Memory B cell (primary cell): ENCODE measurements around the gene ENO2.

Experiments
- ATAC-seq: fragments of 150-1000 bp; cut with Tn5 transposase; 2 replicates; pipeline ENCODE4 v1.10.0; 2021; ENCODE audit warnings: low read depth, mild to moderate bottlenecking, moderate library complexity
- DNase-seq, 2 donors: peaks; one replicate each; pipeline ENCODE4 v3.0.0; 2022; ENCODE audit warnings: low spot score in 2 of 2
- H3K27ac Mint-ChIP-seq: one replicate; pipeline ENCODE4 v1.8.0; 2022; ENCODE audit warnings: mild to moderate bottlenecking, moderate library complexity, mixed read lengths
- H3K27me3 Mint-ChIP-seq: one replicate; pipeline ENCODE4 v1.8.0; 2022; ENCODE audit warnings: mixed read lengths
- H3K36me3 Mint-ChIP-seq: one replicate; pipeline ENCODE4 v1.8.0; 2022; ENCODE audit warnings: mild to moderate bottlenecking, mixed read lengths
- H3K4me1 Mint-ChIP-seq: one replicate; pipeline ENCODE4 v1.8.0; 2022; ENCODE audit warnings: mixed read lengths
- H3K4me3 Mint-ChIP-seq: one replicate; pipeline ENCODE4 v1.8.0; 2022; ENCODE audit warnings: mild to moderate bottlenecking, moderate library complexity, mixed read lengths
- H3K9me3 Mint-ChIP-seq: one replicate; pipeline ENCODE4 v1.8.0; 2022; ENCODE audit warnings: mixed read lengths

Gene ENO2

DNA sequence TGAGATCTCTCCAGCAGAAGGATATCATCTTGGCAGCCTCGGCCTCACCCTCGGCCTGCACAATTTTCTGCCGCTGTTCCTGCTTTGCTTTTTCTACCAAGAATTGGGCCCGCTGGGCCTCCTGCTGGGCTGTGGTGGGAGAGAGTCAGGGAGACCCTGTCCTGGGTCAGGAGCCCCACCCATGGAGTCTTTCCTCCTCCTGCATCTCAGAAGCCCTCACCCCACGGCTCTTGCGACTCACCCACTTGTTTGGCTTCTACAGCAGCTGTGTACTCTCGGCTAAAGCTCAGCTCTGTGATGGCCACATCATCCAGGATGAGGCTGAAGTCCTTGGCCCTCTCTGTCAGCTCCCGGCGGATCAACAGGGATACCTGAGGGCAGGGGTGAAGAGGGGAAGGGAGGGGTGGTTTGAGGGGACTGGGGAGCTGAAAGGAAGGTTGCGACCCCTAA, 53.3 kb downstream of the ENO2 start:
- Mint-ChIP-seq H3K4me3 (no peak overlapping the region), H3K27me3 (no peaks in the 10 kb centered on the region), H3K36me3 (peaks cover 19% of the 10 kb centered on the region), H3K27ac (no peak overlapping the region), H3K4me1 (peaks cover 37% of the 10 kb centered on the region), H3K9me3 (no peaks in the 10 kb centered on the region)
- no peak for ATAC-seq
- DNase-seq, result no peak

DNA sequence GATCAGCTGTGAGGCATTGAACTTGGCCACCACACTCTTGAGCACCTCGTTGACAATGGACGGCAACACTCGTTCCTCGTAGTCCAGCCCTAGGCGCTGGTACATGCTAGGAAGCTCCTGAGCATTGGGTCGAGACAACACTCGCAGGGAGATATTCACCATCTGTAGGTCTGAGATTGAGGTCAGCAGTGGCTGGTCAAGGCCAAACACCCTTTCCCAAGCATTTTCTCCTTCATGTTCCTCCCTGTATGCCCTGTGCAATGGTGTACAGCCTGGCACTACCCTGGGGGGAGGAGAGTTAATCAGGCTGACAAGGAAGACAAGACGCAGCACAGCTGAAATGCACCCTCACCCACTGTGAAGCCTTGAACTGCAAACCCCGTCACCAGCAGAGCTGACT, 54.0 kb downstream of the ENO2 start:
- H3K36me3 Mint-ChIP-seq, result peaks cover 21% of the 10 kb centered on the region

DNA sequence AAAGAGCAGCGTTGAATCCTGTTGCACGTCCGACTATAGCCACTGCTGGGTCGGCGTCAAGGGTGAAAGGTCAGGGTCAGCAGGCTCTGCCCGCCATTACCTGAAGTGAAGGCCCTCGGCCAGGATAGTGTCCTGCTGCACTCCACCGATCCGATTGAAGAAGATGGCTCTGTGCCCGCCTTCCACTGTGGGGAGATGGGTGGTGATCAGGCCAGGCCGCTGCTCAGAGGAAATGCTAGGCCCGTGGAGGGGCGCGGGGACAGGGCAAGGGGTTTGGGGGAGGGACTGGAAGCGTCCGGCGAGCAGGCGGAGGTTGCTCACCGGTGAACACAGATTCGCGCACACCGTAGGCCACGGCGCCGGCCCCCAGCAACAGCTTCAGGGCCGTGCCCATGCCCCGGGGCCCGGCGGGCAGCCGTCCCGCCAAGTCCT, 55.7 kb downstream of the ENO2 start:
- no peaks in the 10 kb centered on the region for H3K27me3 Mint-ChIP-seq
- H3K9me3 Mint-ChIP-seq, result no peaks in the 10 kb centered on the region
- DNase-seq (no peak), ATAC-seq (no peak)
- H3K4me1 Mint-ChIP-seq, result peaks cover 25% of the 10 kb centered on the region
- H3K4me3 Mint-ChIP-seq, result peak overlapping the region; percentile 100
- H3K27ac Mint-ChIP-seq, result peak overlapping the region; percentile 98
- H3K36me3 Mint-ChIP-seq, result peaks cover 23% of the 10 kb centered on the region

More for the DNA sequence above, 54.0 kb downstream of the ENO2 start:
- H3K4me1 Mint-ChIP-seq, result peaks cover 36% of the 10 kb centered on the region
- peak overlapping the region; percentile 100 for H3K4me3 Mint-ChIP-seq
- H3K27me3 Mint-ChIP-seq, result no peaks in the 10 kb centered on the region
- peak overlapping the region; percentile 81 for H3K27ac Mint-ChIP-seq
- no peaks in the 10 kb centered on the region for H3K9me3 Mint-ChIP-seq
- ATAC-seq (no peak), DNase-seq (no peak)
